Measurements from ENCODE around the gene DTNBP1.
"Not testable (repeated sequence)": the region's sequence is repeated elsewhere in the genome, so short reads cannot be mapped to it uniquely, and the experiment has no call there.

The DTNBP1 gene

GRCh38 chr6:15666896-15667295, 4.1 kb upstream of the DTNBP1 start:
- not testable (repeated sequence) for H3K4me1 ChIP-seq (ENCODE audit: control insufficient read depth, insufficient read depth, low read length); H3K36me3 ChIP-seq (ENCODE audit: control insufficient read depth in 2 of 2, insufficient read depth in 2 of 2, low read length in 2 of 2); H3K9me3 ChIP-seq (ENCODE audit: control insufficient read depth in 2 of 2, low read length in 2 of 2); H3K27ac ChIP-seq (ENCODE audit: low read length); H3K4me3 ChIP-seq (ENCODE audit: low read length in 2 of 2); H3K27me3 ChIP-seq (ENCODE audit: control insufficient read depth in 1 of 2, insufficient read depth in 2 of 2, low read length in 2 of 2); H3K9ac ChIP-seq (ENCODE audit: low read length in 2 of 2)

GRCh38 chr6:15665237-15665636, 2.4 kb upstream of the DTNBP1 start:
- no peaks in the 10 kb centered on the region for H3K36me3 ChIP-seq (ENCODE audit: control insufficient read depth in 2 of 2, insufficient read depth in 2 of 2, low read length in 2 of 2)
- H3K9ac ChIP-seq (ENCODE audit: low read length in 2 of 2): no peak overlapping the region
- H3K27ac ChIP-seq (ENCODE audit: low read length): no peak overlapping the region
- no peak overlapping the region for H3K4me3 ChIP-seq (ENCODE audit: low read length in 2 of 2)
- no peaks in the 10 kb centered on the region for H3K9me3 ChIP-seq (ENCODE audit: control insufficient read depth in 2 of 2, low read length in 2 of 2)
- H3K27me3 ChIP-seq (ENCODE audit: control insufficient read depth in 1 of 2, insufficient read depth in 2 of 2, low read length in 2 of 2): no peaks in the 10 kb centered on the region
- peaks cover 4% of the 10 kb centered on the region for H3K4me1 ChIP-seq (ENCODE audit: control insufficient read depth, insufficient read depth, low read length)

- H3K27ac ChIP-seq (ENCODE audit: low read length): peak overlapping the region; percentile 58
- H3K4me3 ChIP-seq (ENCODE audit: low read length in 2 of 2): peak overlapping the region; percentile 78 to 89
- H3K27me3 ChIP-seq (ENCODE audit: control insufficient read depth in 1 of 2, insufficient read depth in 2 of 2, low read length in 2 of 2): no peaks in the 10 kb centered on the region
- peak overlapping the region in 1 of 2 donors; percentile 73 for H3K9ac ChIP-seq (ENCODE audit: low read length in 2 of 2)
- peaks cover 4% of the 10 kb centered on the region for H3K4me1 ChIP-seq (ENCODE audit: control insufficient read depth, insufficient read depth, low read length)
- H3K9me3 ChIP-seq (ENCODE audit: control insufficient read depth in 2 of 2, low read length in 2 of 2): no peaks in the 10 kb centered on the region
- no peaks in the 10 kb centered on the region for H3K36me3 ChIP-seq (ENCODE audit: control insufficient read depth in 2 of 2, insufficient read depth in 2 of 2, low read length in 2 of 2)
These were observed 473 bp upstream of the DTNBP1 start for GRCh38 chr6:15663130-15663871.

GRCh38 chr6:15661853-15662325, 939 bp downstream of the DTNBP1 start:
- Histone ChIP-seq H3K9ac (ENCODE audit: low read length in 2 of 2) (peak overlapping the region; percentile 73 to 75), H3K36me3 (ENCODE audit: control insufficient read depth in 2 of 2, insufficient read depth in 2 of 2, low read length in 2 of 2) (no peaks in the 10 kb centered on the region), H3K27ac (ENCODE audit: low read length) (peak overlapping the region; percentile 58)

GRCh38 chr6:15659181-15659580, 3.6 kb downstream of the DTNBP1 start:
- H3K4me3 ChIP-seq (ENCODE audit: low read length in 2 of 2): no peak overlapping the region
- H3K27ac ChIP-seq (ENCODE audit: low read length): no peak overlapping the region
- no peak overlapping the region for H3K9ac ChIP-seq (ENCODE audit: low read length in 2 of 2)
- H3K36me3 ChIP-seq (ENCODE audit: control insufficient read depth in 2 of 2, insufficient read depth in 2 of 2, low read length in 2 of 2): no peaks in the 10 kb centered on the region
- H3K4me1 ChIP-seq (ENCODE audit: control insufficient read depth, insufficient read depth, low read length): peaks cover 4% of the 10 kb centered on the region
- H3K27me3 ChIP-seq (ENCODE audit: control insufficient read depth in 1 of 2, insufficient read depth in 2 of 2, low read length in 2 of 2): no peaks in the 10 kb centered on the region
- no peaks in the 10 kb centered on the region for H3K9me3 ChIP-seq (ENCODE audit: control insufficient read depth in 2 of 2, low read length in 2 of 2)

More at GRCh38 chr6:15661853-15662325, 939 bp downstream of the DTNBP1 start:
- peaks cover 4% of the 10 kb centered on the region for H3K4me1 ChIP-seq (ENCODE audit: control insufficient read depth, insufficient read depth, low read length)
- peak overlapping the region; percentile 78 to 89 for H3K4me3 ChIP-seq (ENCODE audit: low read length in 2 of 2)
- no peaks in the 10 kb centered on the region for H3K9me3 ChIP-seq (ENCODE audit: control insufficient read depth in 2 of 2, low read length in 2 of 2)
- no peaks in the 10 kb centered on the region for H3K27me3 ChIP-seq (ENCODE audit: control insufficient read depth in 1 of 2, insufficient read depth in 2 of 2, low read length in 2 of 2)

- no peak overlapping the region for H3K4me3 ChIP-seq (ENCODE audit: low read length in 2 of 2)
- no peaks in the 10 kb centered on the region for H3K36me3 ChIP-seq (ENCODE audit: control insufficient read depth in 2 of 2, insufficient read depth in 2 of 2, low read length in 2 of 2)
- no peak overlapping the region for H3K9ac ChIP-seq (ENCODE audit: low read length in 2 of 2)
- no peaks in the 10 kb centered on the region for H3K27me3 ChIP-seq (ENCODE audit: control insufficient read depth in 1 of 2, insufficient read depth in 2 of 2, low read length in 2 of 2)
- H3K9me3 ChIP-seq (ENCODE audit: control insufficient read depth in 2 of 2, low read length in 2 of 2): no peaks in the 10 kb centered on the region
- peaks cover 4% of the 10 kb centered on the region for H3K4me1 ChIP-seq (ENCODE audit: control insufficient read depth, insufficient read depth, low read length)
- no peak overlapping the region for H3K27ac ChIP-seq (ENCODE audit: low read length)
These were observed 4.6 kb downstream of the DTNBP1 start for GRCh38 chr6:15658181-15658744.

GRCh38 chr6:15657290-15657689, 5.5 kb downstream of the DTNBP1 start:
- Histone ChIP-seq H3K27ac (ENCODE audit: low read length) (no peak overlapping the region), H3K4me1 (ENCODE audit: control insufficient read depth, insufficient read depth, low read length) (peaks cover 4% of the 10 kb centered on the region), H3K9me3 (ENCODE audit: control insufficient read depth in 2 of 2, low read length in 2 of 2) (no peaks in the 10 kb centered on the region), H3K36me3 (ENCODE audit: control insufficient read depth in 2 of 2, insufficient read depth in 2 of 2, low read length in 2 of 2) (no peaks in the 10 kb centered on the region), H3K9ac (ENCODE audit: low read length in 2 of 2) (no peak overlapping the region), H3K27me3 (ENCODE audit: control insufficient read depth in 1 of 2, insufficient read depth in 2 of 2, low read length in 2 of 2) (no peaks in the 10 kb centered on the region), H3K4me3 (ENCODE audit: low read length in 2 of 2) (no peak overlapping the region)

GRCh38 chr6:15656145-15656544, 6.7 kb downstream of the DTNBP1 start:
- Histone ChIP-seq H3K4me1 (ENCODE audit: control insufficient read depth, insufficient read depth, low read length) (no peaks in the 10 kb centered on the region), H3K9me3 (ENCODE audit: control insufficient read depth in 2 of 2, low read length in 2 of 2) (no peaks in the 10 kb centered on the region), H3K9ac (ENCODE audit: low read length in 2 of 2) (no peak overlapping the region), H3K36me3 (ENCODE audit: control insufficient read depth in 2 of 2, insufficient read depth in 2 of 2, low read length in 2 of 2) (no peaks in the 10 kb centered on the region), H3K27me3 (ENCODE audit: control insufficient read depth in 1 of 2, insufficient read depth in 2 of 2, low read length in 2 of 2) (no peaks in the 10 kb centered on the region), H3K4me3 (ENCODE audit: low read length in 2 of 2) (no peak overlapping the region), H3K27ac (ENCODE audit: low read length) (no peak overlapping the region)

- H3K4me3 ChIP-seq (ENCODE audit: low read length in 2 of 2): no peak overlapping the region
These were observed 8.6 kb downstream of the DTNBP1 start for GRCh38 chr6:15654250-15654649.

GRCh38 chr6:15653581-15653980, 9.2 kb downstream of the DTNBP1 start:
- H3K9me3 ChIP-seq (ENCODE audit: control insufficient read depth in 2 of 2, low read length in 2 of 2): no peaks in the 10 kb centered on the region
- no peak overlapping the region for H3K9ac ChIP-seq (ENCODE audit: low read length in 2 of 2)
- H3K36me3 ChIP-seq (ENCODE audit: control insufficient read depth in 2 of 2, insufficient read depth in 2 of 2, low read length in 2 of 2): peaks cover 0 to 6% of the 10 kb centered on the region in 2 donors
- H3K27ac ChIP-seq (ENCODE audit: low read length): no peak overlapping the region
- no peaks in the 10 kb centered on the region for H3K4me1 ChIP-seq (ENCODE audit: control insufficient read depth, insufficient read depth, low read length)
- H3K4me3 ChIP-seq (ENCODE audit: low read length in 2 of 2): no peak overlapping the region
- H3K27me3 ChIP-seq (ENCODE audit: control insufficient read depth in 1 of 2, insufficient read depth in 2 of 2, low read length in 2 of 2): no peaks in the 10 kb centered on the region

More at GRCh38 chr6:15654250-15654649, 8.6 kb downstream of the DTNBP1 start:
- H3K4me1 ChIP-seq (ENCODE audit: control insufficient read depth, insufficient read depth, low read length): no peaks in the 10 kb centered on the region
- no peak overlapping the region for H3K27ac ChIP-seq (ENCODE audit: low read length)
- H3K27me3 ChIP-seq (ENCODE audit: control insufficient read depth in 1 of 2, insufficient read depth in 2 of 2, low read length in 2 of 2): no peaks in the 10 kb centered on the region
- H3K9me3 ChIP-seq (ENCODE audit: control insufficient read depth in 2 of 2, low read length in 2 of 2): no peaks in the 10 kb centered on the region
- no peak overlapping the region for H3K9ac ChIP-seq (ENCODE audit: low read length in 2 of 2)
- H3K36me3 ChIP-seq (ENCODE audit: control insufficient read depth in 2 of 2, insufficient read depth in 2 of 2, low read length in 2 of 2): no peaks in the 10 kb centered on the region

GRCh38 chr6:15650004-15650559, 12.7 kb downstream of the DTNBP1 start:
- not testable (repeated sequence) for H3K36me3 ChIP-seq (ENCODE audit: control insufficient read depth in 2 of 2, insufficient read depth in 2 of 2, low read length in 2 of 2); H3K4me3 ChIP-seq (ENCODE audit: low read length in 2 of 2); H3K4me1 ChIP-seq (ENCODE audit: control insufficient read depth, insufficient read depth, low read length); H3K9me3 ChIP-seq (ENCODE audit: control insufficient read depth in 2 of 2, low read length in 2 of 2); H3K27me3 ChIP-seq (ENCODE audit: control insufficient read depth in 1 of 2, insufficient read depth in 2 of 2, low read length in 2 of 2); H3K9ac ChIP-seq (ENCODE audit: low read length in 2 of 2); H3K27ac ChIP-seq (ENCODE audit: low read length)

Measured in stomach smooth muscle (tissue), 2 donors.